Choroid plexus epithelial cell (primary cell): ENCODE measurements around the gene ZNF593.

ENCODE experiments used
- DNase-seq: peaks from one replicate; pipeline ENCODE4 v3.0.0-alpha.2; 2010; ENCODE audit warnings: low read depth
- H3K4me3 ChIP-seq: 2 replicates; pipeline ENCODE4 v1.5.1; 2011; ENCODE audit warnings: low read depth, mild to moderate bottlenecking, control low read depth, low read length, moderate library complexity
- TF ChIP-seq, protein P1 (sequence below): conservative IDR thresholded peaks from 2 replicates; pipeline ENCODE4 v1.5.1; 2011; ENCODE audit warnings: low read depth, mild to moderate bottlenecking, control low read depth, inconsistent platforms, low read length, moderate library complexity

ZNF593 gene

DNA sequence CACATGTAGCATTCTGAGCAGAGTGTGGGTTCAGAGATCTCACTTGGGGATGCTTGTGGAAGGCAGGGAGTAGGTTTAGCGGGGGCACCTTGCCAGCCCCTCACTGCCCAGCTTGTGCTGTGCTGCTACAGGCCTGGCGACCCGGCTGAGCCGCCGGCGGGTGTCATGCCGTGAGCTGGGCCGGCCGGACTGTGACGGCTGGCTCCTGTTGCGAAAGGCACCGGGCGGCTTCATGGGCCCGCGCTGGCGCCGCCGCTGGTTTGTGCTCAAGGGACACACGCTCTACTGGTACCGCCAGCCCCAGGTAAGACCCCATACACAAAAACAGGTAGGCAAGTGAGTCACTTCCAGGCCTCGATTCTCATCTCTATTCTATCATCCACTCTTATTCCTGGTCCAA lies 15.2 kb downstream of the ZNF593 start:
- TF ChIP-seq, protein P1, sequence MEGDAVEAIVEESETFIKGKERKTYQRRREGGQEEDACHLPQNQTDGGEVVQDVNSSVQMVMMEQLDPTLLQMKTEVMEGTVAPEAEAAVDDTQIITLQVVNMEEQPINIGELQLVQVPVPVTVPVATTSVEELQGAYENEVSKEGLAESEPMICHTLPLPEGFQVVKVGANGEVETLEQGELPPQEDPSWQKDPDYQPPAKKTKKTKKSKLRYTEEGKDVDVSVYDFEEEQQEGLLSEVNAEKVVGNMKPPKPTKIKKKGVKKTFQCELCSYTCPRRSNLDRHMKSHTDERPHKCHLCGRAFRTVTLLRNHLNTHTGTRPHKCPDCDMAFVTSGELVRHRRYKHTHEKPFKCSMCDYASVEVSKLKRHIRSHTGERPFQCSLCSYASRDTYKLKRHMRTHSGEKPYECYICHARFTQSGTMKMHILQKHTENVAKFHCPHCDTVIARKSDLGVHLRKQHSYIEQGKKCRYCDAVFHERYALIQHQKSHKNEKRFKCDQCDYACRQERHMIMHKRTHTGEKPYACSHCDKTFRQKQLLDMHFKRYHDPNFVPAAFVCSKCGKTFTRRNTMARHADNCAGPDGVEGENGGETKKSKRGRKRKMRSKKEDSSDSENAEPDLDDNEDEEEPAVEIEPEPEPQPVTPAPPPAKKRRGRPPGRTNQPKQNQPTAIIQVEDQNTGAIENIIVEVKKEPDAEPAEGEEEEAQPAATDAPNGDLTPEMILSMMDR, result no peak
- no peak for DNase-seq
- no peak overlapping the region for H3K4me3 ChIP-seq

DNA sequence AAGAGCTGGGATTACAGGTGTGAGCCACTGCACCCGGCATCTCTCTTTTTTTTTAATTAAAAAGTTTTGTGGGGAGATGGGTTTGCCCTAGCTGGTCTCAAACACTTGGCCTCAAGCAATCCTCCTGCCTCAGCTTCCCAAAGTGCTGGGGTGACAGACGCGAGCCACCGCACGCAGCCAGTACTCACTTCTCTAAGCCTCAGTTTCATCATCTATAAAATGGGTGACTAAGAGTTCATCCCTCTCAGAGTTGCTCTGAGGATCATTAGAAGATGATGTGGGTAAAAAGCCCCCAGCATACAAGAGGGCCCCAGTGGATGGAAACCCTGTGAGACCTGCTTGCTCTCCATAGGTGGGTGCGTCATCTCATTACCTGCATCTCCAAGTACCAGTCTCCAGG lies 18.2 kb downstream of the ZNF593 start:
- DNase-seq, result no peak
- no peak overlapping the region for H3K4me3 ChIP-seq
- TF ChIP-seq, protein P1, result no peak

DNA sequence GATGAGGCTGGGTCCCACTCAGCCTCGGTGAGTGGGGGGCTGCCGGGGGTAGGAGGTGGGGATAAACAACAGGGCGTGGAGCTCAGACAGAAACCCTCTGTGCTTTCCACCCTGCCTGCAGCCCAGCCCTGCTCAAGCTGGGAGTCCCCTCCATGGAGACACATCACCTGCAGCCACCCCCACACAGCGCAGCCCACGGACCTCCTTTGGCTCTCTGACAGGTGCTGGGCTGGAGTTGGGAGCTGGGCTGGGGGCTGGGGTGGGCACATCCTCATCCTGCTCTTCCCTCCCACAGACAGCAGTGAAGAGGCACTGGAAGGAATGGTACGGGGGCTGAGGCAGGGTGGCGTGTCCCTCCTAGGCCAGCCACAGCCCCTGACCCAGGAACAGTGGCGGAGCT lies 18.8 kb downstream of the ZNF593 start:
- TF ChIP-seq, protein P1, result no peak
- DNase-seq, result no peak
- no peak overlapping the region for H3K4me3 ChIP-seq

DNA sequence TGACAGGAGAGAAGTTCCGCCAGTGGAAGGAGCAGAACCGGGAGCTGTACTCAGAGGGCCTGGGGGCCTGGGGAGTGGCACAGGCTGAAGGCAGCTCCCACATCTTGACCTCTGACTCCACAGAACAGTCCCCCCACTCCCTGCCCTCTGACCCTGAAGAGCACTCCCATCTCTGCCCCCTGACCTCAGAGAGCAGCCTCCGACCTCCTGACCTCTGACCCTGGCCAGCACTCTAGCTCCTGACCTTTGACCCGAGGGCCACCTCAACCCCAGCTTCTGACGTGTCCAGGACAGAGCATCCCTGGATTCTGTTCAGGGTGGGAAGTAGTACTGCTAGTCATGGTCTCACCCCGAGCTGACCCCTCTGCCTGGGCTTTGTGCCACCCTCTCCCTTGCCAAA lies 19.6 kb downstream of the ZNF593 start:
- DNase-seq, result no peak
- TF ChIP-seq, protein P1, result no peak
- H3K4me3 ChIP-seq, result no peak overlapping the region

DNA sequence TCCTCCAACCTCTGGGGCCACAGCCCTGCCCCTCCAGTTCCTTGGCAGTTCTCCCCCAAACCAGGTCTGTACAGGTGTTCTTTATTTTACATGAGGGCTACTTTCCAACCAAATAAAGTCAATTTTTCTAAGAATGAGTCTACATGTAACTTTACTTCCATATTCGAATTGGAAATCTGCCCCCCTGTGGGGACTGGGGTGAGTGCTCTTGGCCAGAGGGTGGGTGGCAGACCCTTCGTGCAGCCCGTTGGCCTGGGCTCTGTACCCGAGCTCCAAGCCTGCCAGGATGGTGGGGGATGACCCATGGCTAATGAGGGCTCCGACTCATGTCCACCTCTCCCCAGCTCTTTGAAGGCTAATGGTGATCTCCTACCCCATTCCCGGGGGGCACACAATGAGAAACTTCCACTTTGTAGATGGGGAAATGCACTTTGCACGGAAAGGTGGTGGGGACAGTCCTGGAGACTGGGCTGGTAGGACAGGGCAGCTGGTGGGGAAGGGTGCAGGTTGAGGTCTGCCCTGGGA lies 20.1 kb downstream of the ZNF593 start:
- no peak overlapping the region for H3K4me3 ChIP-seq
- TF ChIP-seq, protein P1, result no peak
- no peak for DNase-seq

DNA sequence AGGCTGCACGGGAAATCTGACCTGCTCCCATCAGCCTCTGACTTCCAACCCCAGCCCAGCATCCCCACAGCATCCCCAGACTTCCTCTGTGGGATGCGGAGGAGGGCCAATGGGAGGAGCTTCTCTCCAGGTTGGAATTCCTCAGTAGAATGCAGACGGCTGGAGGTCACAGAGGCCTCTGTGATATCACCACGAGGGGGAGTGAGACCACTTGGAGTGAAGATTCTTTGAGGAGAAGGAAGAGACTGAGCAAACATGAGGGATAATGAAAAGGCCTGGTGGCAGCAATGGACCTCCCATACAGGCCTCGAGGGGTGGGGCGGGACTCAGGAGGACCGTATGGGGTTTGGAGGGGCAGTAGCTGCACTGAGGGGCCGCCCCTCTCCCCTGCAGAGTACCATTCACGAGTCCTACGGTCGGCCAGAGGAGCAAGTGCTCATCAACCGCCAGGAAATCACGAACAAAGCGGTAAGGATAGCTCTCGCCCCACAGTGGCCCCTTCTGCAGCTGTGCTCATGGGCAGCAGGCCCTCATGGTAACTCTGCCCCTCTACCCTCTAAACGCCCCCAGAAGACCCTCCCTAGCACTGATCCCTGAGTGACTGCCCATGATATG lies 20.8 kb downstream of the ZNF593 start, which contains the start of gene CATSPER4:
Gene CATSPER4, plus strand, starts transcription at position 230 of the 615 bp plus-strand sequence. Its CDS starts 26 bp downstream, at position 256.
- peak; percentile 13 for DNase-seq
- H3K4me3 ChIP-seq, result no peak within 1 kb of the TSS
- TF ChIP-seq, protein P1, result peak; percentile 22

DNA sequence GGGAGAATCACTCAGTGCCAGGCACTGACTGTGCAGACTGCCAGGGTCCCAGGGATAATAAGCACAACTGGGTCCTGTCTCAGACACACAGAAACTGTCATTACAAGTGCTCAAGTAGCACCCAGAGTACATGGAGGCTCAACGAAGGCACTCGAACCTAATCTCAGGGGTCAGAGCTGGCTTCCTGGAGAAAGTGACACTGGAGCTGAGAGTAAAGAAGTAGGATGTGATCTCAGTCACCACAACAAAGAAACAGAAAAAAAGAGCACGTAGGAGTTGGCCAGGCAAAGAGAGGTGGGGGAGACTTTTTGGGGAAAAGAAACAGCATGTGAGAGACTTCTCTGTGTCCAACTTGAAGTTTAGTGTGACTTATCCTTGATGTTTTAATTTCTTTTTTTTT lies 22.0 kb downstream of the ZNF593 start:
- TF ChIP-seq, protein P1, result no peak
- no peak overlapping the region for H3K4me3 ChIP-seq
- no peak for DNase-seq
